Superior temporal gyrus (tissue), 1 donor: ENCODE measurements around the gene BFSP1.
A peak's percentile ranks its signal among the peaks of the same experiment; 100 is the strongest.

Experiments used
- DNase-seq: peaks from one replicate; pipeline ENCODE4 v3.0.0-alpha.2; 2016; ENCODE audit errors: extremely low spot score

Gene BFSP1

GRCh38 chr20:17465236-17465635 is 65.9 kb downstream of the BFSP1 start:
- no peak for DNase-seq

DNA sequence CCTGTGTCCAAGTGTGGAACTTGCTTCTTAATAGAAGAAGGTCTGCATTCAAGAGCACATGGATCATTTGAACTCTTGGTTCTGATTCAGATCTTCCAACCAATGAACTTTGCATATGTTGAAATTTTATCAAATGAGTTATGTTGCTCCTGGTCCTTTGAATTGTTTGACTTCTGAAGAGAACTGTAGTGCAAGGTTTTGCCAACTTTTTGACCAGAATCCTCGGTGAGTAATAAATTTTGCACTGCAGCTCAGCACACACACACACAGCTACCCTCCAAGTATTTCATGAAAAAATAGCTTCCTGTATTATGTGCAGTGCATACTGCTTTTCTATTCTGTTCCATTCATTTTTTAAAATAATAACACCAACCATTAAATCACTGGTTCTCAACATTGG is 67.5 kb downstream of the BFSP1 start:
- DNase-seq: no peak

DNA sequence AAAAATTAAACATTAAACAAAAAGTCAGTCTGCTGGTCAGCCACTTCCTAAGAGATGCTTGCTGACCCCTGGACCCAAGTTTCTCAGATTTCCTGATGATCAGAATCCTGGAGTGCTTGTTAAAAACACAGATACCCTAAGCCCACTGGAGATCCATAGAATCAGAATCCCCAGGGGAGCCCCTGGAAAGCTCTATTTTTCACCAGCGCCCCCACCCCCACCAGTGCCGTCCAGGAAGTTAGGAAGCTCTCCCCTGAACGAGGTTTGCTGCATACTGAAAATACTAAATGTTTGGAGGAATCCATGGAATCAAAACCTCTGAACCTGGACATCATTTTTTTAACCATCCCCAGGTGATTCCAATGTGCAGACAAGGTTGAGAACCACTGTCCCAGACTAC is 69.2 kb downstream of the BFSP1 start:
- no peak for DNase-seq

- DNase-seq: no peak
Measured at GRCh38 chr20:17460119-17460518, 71.1 kb downstream of the BFSP1 start.

- no peak for DNase-seq
Measured at GRCh38 chr20:17457588-17458190, 73.5 kb downstream of the BFSP1 start.

GRCh38 chr20:17457079-17457478 is 74.1 kb downstream of the BFSP1 start:
- peak; percentile 41 for DNase-seq

GRCh38 chr20:17456279-17456678 is 74.9 kb downstream of the BFSP1 start:
- peak; percentile 17 for DNase-seq

DNA sequence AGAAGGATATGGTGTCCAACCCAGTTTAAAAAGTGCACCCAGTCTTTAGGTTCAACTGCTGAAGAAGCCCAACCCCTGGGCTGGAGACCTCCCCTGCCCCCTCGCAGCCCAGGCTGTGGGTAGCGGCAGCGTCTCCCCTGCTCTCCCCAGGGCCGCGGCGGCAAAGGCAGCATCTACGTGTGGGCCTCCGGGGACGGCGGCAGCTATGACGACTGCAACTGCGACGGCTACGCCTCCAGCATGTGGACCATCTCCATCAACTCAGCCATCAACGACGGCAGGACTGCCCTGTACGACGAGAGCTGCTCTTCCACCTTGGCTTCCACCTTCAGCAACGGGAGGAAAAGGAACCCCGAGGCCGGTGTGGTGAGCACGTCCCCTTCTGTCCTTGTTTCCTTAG is 77.6 kb downstream of the BFSP1 start:
- no peak for DNase-seq

DNA sequence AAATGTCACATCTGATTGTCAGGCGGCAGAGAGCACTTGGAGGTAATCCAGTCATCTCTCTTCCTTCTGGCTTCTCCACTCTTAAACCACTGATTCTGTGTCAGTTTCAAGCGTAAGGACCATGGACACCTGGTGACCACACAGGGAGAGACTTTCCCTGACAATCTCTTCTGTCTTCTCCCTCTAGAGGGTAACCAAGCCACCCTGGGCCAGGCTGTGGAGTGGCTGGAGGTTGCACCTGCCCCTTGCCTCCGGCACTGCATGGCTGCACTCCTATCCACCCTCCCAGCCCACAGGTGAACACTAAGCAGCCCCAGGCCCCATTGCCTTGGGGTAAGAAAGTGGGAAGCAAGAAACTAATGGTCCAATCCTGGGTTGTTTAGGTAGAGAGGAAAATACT is 78.7 kb downstream of the BFSP1 start:
- no peak for DNase-seq

DNA sequence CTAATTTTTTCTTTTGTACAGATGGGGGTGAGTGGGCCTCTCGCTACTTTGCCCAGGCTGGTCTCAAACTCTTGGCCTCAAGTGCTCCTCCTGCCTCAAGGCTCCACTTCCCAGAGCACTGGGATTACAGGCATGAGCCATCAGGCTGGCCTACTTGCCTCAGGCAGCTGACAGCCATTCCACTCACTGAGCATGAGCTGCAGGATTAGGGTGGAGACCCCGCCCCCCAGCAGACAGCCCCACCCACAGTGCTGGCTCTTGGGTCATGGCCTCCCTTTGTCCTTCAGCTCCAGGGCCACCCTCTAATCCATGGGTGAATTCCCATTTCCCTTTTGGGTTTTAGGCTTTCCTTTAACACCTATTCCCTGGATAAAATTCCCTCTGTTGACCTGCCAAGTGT is 82.1 kb downstream of the BFSP1 start:
- no peak for DNase-seq

GRCh38 chr20:17448071-17448470 is 83.1 kb downstream of the BFSP1 start:
- DNase-seq: no peak

- no peak for DNase-seq
Measured at GRCh38 chr20:17446171-17446570, 85.0 kb downstream of the BFSP1 start.

- DNase-seq: no peak
Measured at GRCh38 chr20:17445543-17445942, 85.6 kb downstream of the BFSP1 start.

DNA sequence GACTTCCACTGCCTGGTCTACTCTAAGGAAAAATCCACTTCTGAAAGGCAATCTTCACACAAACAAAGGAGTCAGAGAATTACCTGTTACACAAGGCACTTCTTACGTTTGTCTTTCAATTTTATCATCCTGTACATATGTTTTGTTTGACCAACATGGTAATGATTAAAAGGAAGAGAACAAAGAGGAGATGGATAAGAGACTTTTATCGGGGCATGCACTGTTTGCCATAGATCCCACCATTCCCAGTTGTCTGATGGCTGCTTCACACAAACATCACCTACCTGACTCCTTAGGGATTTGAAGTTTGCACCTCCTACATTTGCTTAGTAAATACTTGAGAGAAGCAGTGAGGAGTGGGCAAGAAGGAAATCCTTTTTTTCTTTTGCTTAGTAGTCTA is 87.1 kb downstream of the BFSP1 start:
- no peak for DNase-seq
